GM12891 (cell line): ENCODE data around the gene HNRNPC.

ENCODE experiments used
- DNase-seq: peaks from one replicate; pipeline ENCODE4 v3.0.0; 2011; ENCODE audit warnings: low spot score; ENCODE audit not compliant: insufficient read length
- FAIRE-seq: peaks from 2 replicates; lab custom pipeline; 2011; peaks lifted over from hg19 to GRCh38; lab: Jason Lieb, UNC
- PAX5 ChIP-seq: IDR thresholded peaks from 2 replicates; pipeline ENCODE4 v1.6.1; 2011; ENCODE audit warnings: low read length, moderate library complexity, mild to moderate bottlenecking; ENCODE audit not compliant: insufficient read depth, severe bottlenecking
- POLR2A ChIP-seq: IDR thresholded peaks from 2 replicates; pipeline ENCODE4 v1.6.1; 2011; ENCODE audit warnings: low read depth, low read length, control low read depth
- POLR2AphosphoS5 ChIP-seq: IDR thresholded peaks from 2 replicates; pipeline ENCODE4 v1.6.1; 2011; ENCODE audit warnings: low read depth, low read length, control low read depth
- POU2F2 ChIP-seq: IDR thresholded peaks from 2 replicates; pipeline ENCODE4 v1.6.1; 2011; ENCODE audit warnings: low read depth, mild to moderate bottlenecking, control low read depth, low read length, moderate library complexity
- SPI1 ChIP-seq: IDR thresholded peaks from 2 replicates; pipeline ENCODE4 v1.6.1; 2011; ENCODE audit warnings: low read depth, low read length, control low read depth
- TAF1 ChIP-seq: IDR thresholded peaks from 2 replicates; pipeline ENCODE4 v1.6.1; 2011; ENCODE audit warnings: low read depth, low read length, control low read depth

The HNRNPC gene

DNA sequence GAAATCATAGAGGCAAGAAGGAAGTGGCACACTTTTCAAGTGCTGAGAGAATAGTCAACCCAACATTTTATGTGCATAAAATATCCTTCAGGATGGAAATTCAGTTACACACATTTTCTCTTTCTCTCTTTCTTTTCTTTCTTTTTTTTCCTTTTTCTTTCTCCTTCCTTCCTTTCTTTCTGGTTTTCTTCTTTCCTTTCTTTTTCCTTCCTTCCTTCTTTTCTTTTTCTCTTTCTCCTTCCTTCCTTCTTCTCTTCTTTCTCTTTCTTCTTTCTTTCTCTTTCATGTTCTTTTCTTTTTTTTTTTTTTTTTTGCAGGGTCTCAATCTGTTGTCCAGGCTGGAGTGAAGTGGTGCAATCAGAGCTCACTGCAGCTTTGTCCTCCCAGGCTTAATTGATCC lies 74.6 kb downstream of the HNRNPC start:
- no peak for FAIRE-seq
- TF ChIP-seq POLR2A: no peak
- TF ChIP-seq PAX5: no peak
- TF ChIP-seq TAF1: no peak
- no peak for TF ChIP-seq POU2F2
- TF ChIP-seq POLR2AphosphoS5: no peak
- no peak for TF ChIP-seq SPI1

DNA sequence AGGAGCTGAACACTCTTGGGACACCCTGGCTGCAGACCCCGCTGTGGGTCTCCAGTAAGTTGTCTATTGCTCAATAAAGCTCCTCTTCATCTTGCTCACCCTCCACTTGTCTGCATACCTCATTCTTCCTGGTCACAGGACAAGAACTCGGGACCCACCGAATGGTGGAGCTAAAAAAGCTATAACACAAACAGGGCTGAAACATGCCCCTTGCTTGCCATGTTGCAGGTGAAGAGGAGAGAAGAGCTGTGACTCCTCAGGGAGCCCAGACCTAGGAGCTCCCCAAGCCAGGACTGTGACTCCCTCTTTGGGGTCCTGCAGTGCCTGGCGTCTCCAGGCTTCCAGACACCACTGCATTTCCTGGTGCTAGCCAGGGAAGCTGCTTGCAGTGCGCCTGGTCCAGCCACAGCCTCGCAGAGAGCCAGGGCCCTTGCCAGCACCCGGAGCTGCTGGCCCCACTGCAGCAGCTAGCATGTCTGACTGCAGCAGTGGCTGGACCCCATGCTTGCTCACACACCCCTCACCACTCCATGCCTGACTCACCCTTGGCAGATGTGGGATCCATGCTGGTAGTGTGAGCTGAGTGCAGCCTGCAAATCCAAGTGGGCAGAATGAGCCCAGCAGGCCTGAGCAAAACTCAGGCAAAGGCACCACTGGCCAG lies 76.2 kb downstream of the HNRNPC start:
- DNase-seq (no peak), FAIRE-seq (no peak)
- TF ChIP-seq POLR2A (no peak), POLR2AphosphoS5 (no peak), TAF1 (no peak), POU2F2 (no peak), PAX5 (no peak), SPI1 (no peak)

More for the DNA sequence above, 74.6 kb downstream of the HNRNPC start:
- DNase-seq: no peak

DNA sequence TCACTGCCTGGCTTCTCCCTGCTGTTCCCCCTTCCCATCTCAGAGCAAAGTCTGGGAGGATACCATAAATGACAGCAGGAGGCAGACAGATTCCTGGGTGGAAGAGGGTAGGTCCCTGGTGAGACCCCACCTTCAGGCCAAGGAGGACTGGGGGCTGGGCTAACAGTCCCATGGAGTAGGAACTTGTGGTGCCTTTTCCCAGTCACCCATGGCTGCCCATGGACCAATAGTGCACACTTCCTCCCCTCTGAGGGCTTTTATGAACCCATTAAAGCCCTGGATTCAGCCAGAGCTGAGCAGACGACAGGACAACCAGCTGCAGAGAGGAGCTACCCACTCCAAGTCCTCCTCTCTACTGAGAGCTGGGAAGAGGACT lies 76.8 kb downstream of the HNRNPC start:
- DNase-seq (no peak), FAIRE-seq (no peak)
- TF ChIP-seq PAX5 (no peak), POLR2A (no peak), POU2F2 (no peak), POLR2AphosphoS5 (no peak), SPI1 (no peak), TAF1 (no peak)

DNA sequence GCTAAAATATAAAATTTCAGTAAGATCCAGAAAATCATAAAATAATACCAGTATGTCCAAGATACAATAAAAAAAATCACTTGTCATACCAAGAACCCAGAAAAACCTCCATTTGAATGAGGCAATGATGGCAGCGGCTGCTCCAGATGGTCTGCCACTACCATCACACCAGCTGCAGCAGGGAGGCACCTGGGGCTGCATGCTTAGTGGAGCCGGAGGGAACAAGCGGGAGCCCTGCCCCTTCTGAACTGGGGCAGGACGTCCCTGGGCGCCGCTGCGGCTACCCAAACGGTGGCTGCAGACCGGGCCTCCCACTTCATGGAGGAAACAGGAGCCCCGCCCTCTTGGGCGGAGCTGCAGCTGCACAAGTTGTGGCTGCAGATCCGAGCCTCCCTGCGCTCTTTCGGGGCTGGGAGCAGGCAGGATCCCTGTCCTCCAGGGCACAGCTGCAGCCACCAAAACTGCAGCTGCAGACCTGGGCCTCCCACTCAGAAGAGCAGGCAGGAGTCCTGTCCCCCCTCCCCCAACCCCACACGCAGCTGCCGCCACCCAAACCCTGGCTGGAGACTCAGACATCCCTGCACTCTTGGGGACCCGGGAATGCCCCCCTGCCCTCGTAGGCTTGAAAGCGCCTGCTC lies 77.3 kb downstream of the HNRNPC start:
- no peak for TF ChIP-seq POLR2AphosphoS5
- no peak for TF ChIP-seq SPI1
- no peak for TF ChIP-seq PAX5
- no peak for TF ChIP-seq POU2F2
- TF ChIP-seq TAF1: no peak
- no peak for TF ChIP-seq POLR2A
- peak; percentile 56 for DNase-seq
- peak; percentile 71 for FAIRE-seq

DNA sequence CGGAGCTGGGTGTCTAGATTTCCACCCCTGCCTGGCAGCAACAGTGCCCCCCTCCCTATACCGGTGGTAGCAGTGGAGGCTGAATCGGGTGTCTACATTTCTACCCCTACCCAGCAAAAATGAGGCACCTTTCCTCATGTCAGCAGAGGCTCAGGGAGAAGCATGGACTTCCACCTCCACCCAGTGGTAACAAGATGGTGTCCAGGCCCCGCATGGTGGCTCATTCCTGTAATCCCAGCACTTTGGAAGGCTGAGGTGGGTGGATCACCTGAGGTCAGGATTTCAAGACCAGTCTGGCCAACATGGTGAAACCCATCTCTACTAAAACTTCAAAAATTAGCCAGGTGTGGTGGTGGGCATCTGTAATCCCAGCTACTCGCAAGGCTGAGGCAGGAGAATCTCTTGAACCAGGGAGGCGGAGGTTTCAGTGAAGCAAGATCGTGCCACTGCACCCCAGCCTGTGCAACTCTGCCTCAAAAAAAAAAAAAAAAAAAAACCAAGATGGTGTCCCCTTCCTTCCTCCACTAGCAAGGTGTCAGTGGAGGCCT lies 77.9 kb downstream of the HNRNPC start:
- DNase-seq: no peak
- TF ChIP-seq POLR2AphosphoS5: no peak
- TF ChIP-seq POU2F2: no peak
- TF ChIP-seq POLR2A: no peak
- TF ChIP-seq SPI1: no peak
- TF ChIP-seq PAX5: no peak
- TF ChIP-seq TAF1: no peak
- FAIRE-seq: peak; percentile 13

DNA sequence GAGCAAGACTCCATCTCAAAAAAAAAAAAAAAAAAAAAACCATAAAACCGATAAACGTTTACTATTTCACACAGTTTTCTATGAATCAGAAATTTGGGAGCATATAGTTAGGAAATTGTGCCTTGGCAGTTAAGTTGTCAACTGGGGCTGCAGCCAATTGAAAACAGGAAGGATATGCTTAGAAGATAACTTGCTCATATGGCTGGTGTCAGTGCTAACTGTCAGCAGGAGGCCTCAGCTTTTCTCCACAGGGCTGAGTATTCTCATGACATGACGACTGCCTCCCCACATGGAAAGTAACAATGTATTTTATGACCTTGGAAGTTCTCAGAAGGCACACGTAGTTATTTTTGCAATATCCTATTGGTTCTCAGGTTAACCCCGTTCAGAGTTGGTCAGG lies 83.8 kb downstream of the HNRNPC start:
- FAIRE-seq (no peak), DNase-seq (no peak)
- TF ChIP-seq TAF1 (no peak), POLR2AphosphoS5 (no peak), POLR2A (no peak), SPI1 (no peak), POU2F2 (no peak), PAX5 (no peak)

DNA sequence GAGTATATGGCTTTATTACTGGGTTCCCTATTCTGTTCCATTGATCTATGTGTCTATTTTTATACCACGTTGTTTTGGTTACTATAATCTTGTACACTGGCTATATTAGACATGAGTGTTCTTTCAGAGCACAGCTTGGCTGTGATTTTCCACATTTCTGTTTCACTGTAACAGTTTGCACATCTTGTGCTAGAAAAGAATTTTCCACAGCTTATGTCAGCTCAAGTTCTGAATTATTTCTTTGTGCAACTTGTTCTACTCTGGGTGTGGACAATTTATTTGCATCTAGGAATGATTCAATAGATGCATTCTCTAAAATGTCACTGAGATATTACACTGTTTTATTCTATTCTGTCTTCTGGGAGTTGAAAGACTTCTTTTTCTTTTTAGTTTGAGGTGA lies 85.0 kb downstream of the HNRNPC start:
- DNase-seq: no peak
- FAIRE-seq: no peak
- no peak for TF ChIP-seq PAX5
- no peak for TF ChIP-seq POLR2AphosphoS5
- TF ChIP-seq POLR2A: no peak
- no peak for TF ChIP-seq SPI1
- TF ChIP-seq POU2F2: no peak
- TF ChIP-seq TAF1: no peak

DNA sequence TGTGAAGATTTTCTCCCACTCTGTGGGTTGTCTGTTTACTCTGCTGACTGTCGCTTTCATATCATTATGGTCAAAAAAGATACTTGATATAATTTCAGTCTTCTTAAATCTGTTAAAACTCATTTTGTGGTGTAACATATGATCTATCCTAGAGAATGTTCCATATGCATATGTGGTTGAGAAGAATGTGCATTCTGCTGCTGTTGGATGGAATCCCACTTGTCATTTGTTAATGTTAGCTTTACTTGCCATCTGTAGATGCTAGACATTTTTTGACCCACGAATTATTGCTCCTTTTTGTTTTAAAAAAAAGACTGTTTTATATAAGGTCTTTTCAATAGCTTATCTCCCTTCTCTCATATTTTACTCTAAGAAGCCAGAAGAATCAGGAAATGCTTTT lies 87.1 kb downstream of the HNRNPC start:
- TF ChIP-seq POLR2A (no peak), PAX5 (no peak), POU2F2 (no peak), POLR2AphosphoS5 (no peak), SPI1 (no peak), TAF1 (no peak)
- DNase-seq: no peak
- FAIRE-seq: no peak

DNA sequence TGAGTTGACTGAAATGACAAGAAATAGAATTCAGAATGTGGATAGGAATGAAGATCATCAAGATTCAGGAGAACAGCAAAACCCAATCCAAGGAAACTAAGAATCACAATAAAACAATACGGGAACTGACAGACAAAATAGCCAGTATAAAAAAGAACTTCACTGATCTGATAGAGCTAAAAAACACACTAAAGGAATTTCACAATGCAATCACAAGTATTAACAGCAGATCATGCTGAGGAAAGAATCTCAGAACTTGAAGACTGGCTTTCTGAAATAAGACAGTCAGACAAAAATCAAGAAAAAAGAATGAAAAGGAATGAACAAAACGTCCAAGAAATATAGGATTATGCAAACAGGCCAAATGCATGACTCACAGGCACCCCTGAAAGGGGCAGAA lies 98.1 kb downstream of the HNRNPC start:
- DNase-seq (no peak), FAIRE-seq (no peak)
- no peak for TF ChIP-seq SPI1
- TF ChIP-seq TAF1: no peak
- TF ChIP-seq POLR2AphosphoS5: no peak
- no peak for TF ChIP-seq PAX5
- no peak for TF ChIP-seq POU2F2
- TF ChIP-seq POLR2A: no peak
